ENCODE data around the gene MTMR1. TPM values are rescaled to one million over a fixed set of nuclear protein-coding genes. Genes with fewer than 3 reads are reported as not detected.

MTMR1 gene
- total RNA-seq, 3 donors from 2014 or later (not counting 1 experiment from before 2014, with no cell fraction given) = 43.0 to 45.1 (median 43.1) TPM

DNA sequence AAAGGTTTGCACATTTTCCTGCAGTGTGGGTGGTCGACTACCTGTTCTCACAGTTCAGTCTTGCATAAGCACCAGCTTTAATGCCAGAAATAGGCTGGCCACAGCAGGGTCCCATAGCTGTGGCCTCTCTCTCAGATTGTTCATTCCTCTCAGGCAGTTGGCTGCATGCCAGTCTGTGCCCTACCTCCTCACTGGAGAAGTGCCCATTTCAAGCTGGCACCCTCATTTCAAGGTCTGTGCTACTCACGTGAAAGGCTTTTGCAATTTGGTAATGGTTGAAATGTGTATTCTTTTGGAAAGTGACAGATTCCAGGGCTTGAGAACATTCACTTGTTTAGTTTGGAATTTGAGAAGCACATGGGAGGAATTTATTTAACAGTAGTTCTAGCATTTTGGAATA is 28.9 kb upstream of the MTMR1 start:
- Mint-ChIP-seq H3K27ac (no peak overlapping the region), H3K36me3 (no peaks in the 10 kb centered on the region), H3K9me3 (no peaks in the 10 kb centered on the region), H3K4me3 (no peak overlapping the region), H3K27me3 (ENCODE audit: low read depth in 2 of 2) (no peaks in the 10 kb centered on the region), H3K4me1 (no peaks in the 10 kb centered on the region)
- TF ChIP-seq, protein P1, sequence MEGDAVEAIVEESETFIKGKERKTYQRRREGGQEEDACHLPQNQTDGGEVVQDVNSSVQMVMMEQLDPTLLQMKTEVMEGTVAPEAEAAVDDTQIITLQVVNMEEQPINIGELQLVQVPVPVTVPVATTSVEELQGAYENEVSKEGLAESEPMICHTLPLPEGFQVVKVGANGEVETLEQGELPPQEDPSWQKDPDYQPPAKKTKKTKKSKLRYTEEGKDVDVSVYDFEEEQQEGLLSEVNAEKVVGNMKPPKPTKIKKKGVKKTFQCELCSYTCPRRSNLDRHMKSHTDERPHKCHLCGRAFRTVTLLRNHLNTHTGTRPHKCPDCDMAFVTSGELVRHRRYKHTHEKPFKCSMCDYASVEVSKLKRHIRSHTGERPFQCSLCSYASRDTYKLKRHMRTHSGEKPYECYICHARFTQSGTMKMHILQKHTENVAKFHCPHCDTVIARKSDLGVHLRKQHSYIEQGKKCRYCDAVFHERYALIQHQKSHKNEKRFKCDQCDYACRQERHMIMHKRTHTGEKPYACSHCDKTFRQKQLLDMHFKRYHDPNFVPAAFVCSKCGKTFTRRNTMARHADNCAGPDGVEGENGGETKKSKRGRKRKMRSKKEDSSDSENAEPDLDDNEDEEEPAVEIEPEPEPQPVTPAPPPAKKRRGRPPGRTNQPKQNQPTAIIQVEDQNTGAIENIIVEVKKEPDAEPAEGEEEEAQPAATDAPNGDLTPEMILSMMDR (IDR thresholded peaks at IDR 0.05) = no peak
- Histone ChIP-seq H3K27me3 (ENCODE audit: control insufficient read depth, insufficient read depth, low read length) (no peaks in the 10 kb centered on the region), H3K27ac (ENCODE audit: low read length) (no peak overlapping the region), H3K9me3 (ENCODE audit: control insufficient read depth, insufficient read depth, low read length) (no peaks in the 10 kb centered on the region), H3K4me3 (ENCODE audit: low read length) (no peak overlapping the region), H3K36me3 (ENCODE audit: control insufficient read depth, insufficient read depth, low read length) (peaks cover 7% of the 10 kb centered on the region), H3K4me1 (ENCODE audit: control insufficient read depth, insufficient read depth, low read length) (no peaks in the 10 kb centered on the region)
- ATAC-seq = no peak
- 75% methylated on average over 1 of the region's 2 CpGs for WGBS (ENCODE audit: insufficient coverage)
- DNase-seq = no peak
- intact Hi-C loops (cut with micrococcal nuclease) = no loop called here

DNA sequence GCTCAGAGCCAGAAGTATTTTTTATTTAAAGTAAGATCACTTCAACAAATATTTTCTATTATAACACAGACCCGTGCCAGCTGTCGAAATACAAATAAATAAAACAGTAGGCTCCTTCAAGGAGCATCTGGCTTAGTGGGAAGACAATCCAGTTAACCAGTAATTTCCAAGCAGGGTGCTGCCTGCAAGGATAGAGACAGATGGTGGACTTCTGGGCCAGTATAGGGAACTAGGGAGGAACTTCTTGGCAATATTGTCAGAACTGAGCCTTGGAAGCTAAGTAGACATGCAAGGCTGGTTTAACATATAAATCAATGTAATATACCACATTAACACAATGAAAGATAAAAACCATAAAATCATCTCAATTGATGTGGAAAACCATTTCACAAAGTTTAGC is 17.0 kb upstream of the MTMR1 start:
- peaks cover 4% of the 10 kb centered on the region for H3K36me3 ChIP-seq (ENCODE audit: control insufficient read depth, insufficient read depth, low read length)
- no peak for ATAC-seq
- intact Hi-C loops (cut with micrococcal nuclease) = no loop called here
- no CpG with 5 or more reads among the region's 2 CpGs for WGBS (ENCODE audit: insufficient coverage)
- H3K4me1 ChIP-seq (ENCODE audit: control insufficient read depth, insufficient read depth, low read length) = no peaks in the 10 kb centered on the region
- DNase-seq = no peak
- Mint-ChIP-seq H3K4me1 (no peaks in the 10 kb centered on the region), H3K27ac (no peak overlapping the region), H3K27me3 (ENCODE audit: low read depth in 2 of 2) (peaks cover 6 to 15% of the 10 kb centered on the region in 2 donors), H3K36me3 (no peaks in the 10 kb centered on the region), H3K9me3 (no peaks in the 10 kb centered on the region), H3K4me3 (no peak overlapping the region)
- TF ChIP-seq, protein P1 (IDR thresholded peaks at IDR 0.05) = no peak
- no peak overlapping the region for H3K27ac ChIP-seq (ENCODE audit: low read length)
- no peaks in the 10 kb centered on the region for H3K9me3 ChIP-seq (ENCODE audit: control insufficient read depth, insufficient read depth, low read length)
- H3K27me3 ChIP-seq (ENCODE audit: control insufficient read depth, insufficient read depth, low read length) = no peaks in the 10 kb centered on the region
- no peak overlapping the region for H3K4me3 ChIP-seq (ENCODE audit: low read length)

DNA sequence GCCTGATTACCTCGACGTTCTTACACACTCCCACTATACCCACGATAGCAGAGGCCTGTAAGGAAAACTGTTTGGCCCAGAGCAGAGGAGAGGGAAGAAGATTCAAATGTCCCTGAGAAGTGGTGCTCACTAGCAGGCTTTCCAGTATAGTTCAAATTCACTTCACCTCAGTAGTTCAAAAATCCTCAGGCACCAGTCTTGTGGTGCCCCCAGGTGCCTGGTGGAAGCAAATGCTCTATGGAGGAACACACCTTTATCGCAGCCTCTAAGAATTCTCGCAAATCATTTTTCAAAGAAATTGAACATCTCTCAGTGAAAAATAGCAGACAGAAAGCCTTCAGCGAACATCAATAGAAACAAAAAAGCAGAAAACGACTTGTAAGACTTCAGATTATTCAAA is 12.2 kb upstream of the MTMR1 start:
- H3K36me3 Mint-ChIP-seq = no peaks in the 10 kb centered on the region
- no peaks in the 10 kb centered on the region for H3K9me3 Mint-ChIP-seq
- WGBS (ENCODE audit: insufficient coverage) = 69% methylated on average over 4 of the region's 7 CpGs
- intact Hi-C loops (cut with micrococcal nuclease) = no loop called here
- H3K27ac Mint-ChIP-seq = no peak overlapping the region
- Histone ChIP-seq H3K9me3 (ENCODE audit: control insufficient read depth, insufficient read depth, low read length) (no peaks in the 10 kb centered on the region), H3K4me3 (ENCODE audit: low read length) (no peak overlapping the region), H3K27me3 (ENCODE audit: control insufficient read depth, insufficient read depth, low read length) (no peaks in the 10 kb centered on the region), H3K36me3 (ENCODE audit: control insufficient read depth, insufficient read depth, low read length) (no peaks in the 10 kb centered on the region), H3K27ac (ENCODE audit: low read length) (no peak overlapping the region), H3K4me1 (ENCODE audit: control insufficient read depth, insufficient read depth, low read length) (no peaks in the 10 kb centered on the region)
- H3K4me3 Mint-ChIP-seq = no peak overlapping the region
- H3K27me3 Mint-ChIP-seq (ENCODE audit: low read depth in 2 of 2) = peaks cover 6 to 21% of the 10 kb centered on the region in 2 donors
- ATAC-seq (no peak), DNase-seq (no peak)
- peaks cover 0 to 4% of the 10 kb centered on the region in 2 donors for H3K4me1 Mint-ChIP-seq
- TF ChIP-seq, protein P1 (IDR thresholded peaks at IDR 0.05) = no peak

DNA sequence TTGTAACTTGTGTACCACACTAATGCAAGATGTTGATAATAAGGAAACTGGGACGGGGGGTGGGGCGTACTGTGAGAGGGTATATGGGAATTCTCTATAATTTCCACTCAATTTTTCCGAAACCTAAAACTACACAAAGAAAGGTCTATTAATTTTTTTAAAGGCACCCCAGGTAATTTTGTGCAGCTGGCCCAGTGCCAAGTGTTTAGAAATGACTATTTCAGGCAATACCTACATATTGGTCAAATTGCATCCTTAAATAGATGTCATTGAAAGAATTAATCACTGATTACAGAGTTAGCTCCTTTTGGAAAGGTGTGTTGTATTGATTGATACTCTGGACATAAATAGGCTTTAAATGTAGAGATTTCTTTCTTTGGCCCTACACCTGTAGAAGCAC is 10.1 kb upstream of the MTMR1 start:
- Mint-ChIP-seq H3K4me1 (peaks cover 0 to 4% of the 10 kb centered on the region in 2 donors), H3K27me3 (ENCODE audit: low read depth in 2 of 2) (peaks cover 3 to 13% of the 10 kb centered on the region in 2 donors), H3K4me3 (no peak overlapping the region), H3K27ac (no peak overlapping the region), H3K9me3 (no peaks in the 10 kb centered on the region), H3K36me3 (no peaks in the 10 kb centered on the region)
- no peaks in the 10 kb centered on the region for H3K4me1 ChIP-seq (ENCODE audit: control insufficient read depth, insufficient read depth, low read length)
- H3K9me3 ChIP-seq (ENCODE audit: control insufficient read depth, insufficient read depth, low read length) = no peaks in the 10 kb centered on the region
- no CpG with 5 or more reads among the region's 3 CpGs for WGBS (ENCODE audit: insufficient coverage)
- no peak overlapping the region for H3K27ac ChIP-seq (ENCODE audit: low read length)
- H3K4me3 ChIP-seq (ENCODE audit: low read length) = no peak overlapping the region
- intact Hi-C loops (cut with micrococcal nuclease) = loop anchor here (1.0 kb wide), 1 partner anchor 33 kb away; no protein-coding TSS in a partner anchor
- H3K36me3 ChIP-seq (ENCODE audit: control insufficient read depth, insufficient read depth, low read length) = no peaks in the 10 kb centered on the region
- no peaks in the 10 kb centered on the region for H3K27me3 ChIP-seq (ENCODE audit: control insufficient read depth, insufficient read depth, low read length)
- no peak for DNase-seq
- TF ChIP-seq, protein P1 (IDR thresholded peaks at IDR 0.05) = no peak
- ATAC-seq = no peak

Data from natural killer cell (primary cell).